Measurements from ENCODE around the gene UBE2N. TPM values are rescaled to one million over a fixed set of nuclear protein-coding genes. Genes with fewer than 3 reads are reported as not detected.

UBE2N gene
- total and polyA plus RNA-seq, 2 donors (not counting 3 experiments of a cell fraction or from before 2014, with no cell fraction given) = 59.2 to 125 TPM

DNA sequence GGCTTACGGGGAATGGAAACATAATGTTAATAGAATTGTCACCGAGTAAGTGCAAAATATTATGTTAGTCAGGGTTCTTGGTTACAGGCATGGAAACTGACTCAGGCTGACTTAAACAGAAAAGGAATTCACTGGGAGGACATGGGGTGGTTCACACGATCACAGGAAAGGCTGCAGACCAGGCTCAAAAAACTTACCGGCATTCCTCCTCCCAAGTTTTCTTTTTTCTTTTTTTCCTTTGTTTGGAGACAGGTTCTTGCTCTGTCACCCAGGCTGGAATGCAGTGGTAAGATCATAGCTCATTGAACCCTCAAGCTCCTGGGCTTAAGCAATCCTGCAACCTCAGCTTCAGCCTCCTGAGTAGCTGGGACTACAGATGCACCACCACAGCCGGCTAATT lies 11.9 kb upstream of the UBE2N start:
- Histone ChIP-seq H3K4me3 (replicated peaks in 1 of 3; ENCODE audit: insufficient read depth in 1 of 3, low read depth in 1 of 3, low read length in 3 of 3) (no peak overlapping the region), H3K9ac (replicated peaks; ENCODE audit: extremely low read depth, insufficient read depth, low read length) (no peak overlapping the region), H3K27me3 (ENCODE audit: control insufficient read depth in 2 of 2, insufficient read depth in 2 of 2, low read length in 2 of 2) (peaks cover 3 to 4% of the 10 kb centered on the region in 2 experiments), H3K27ac (ENCODE audit: insufficient read depth, low read depth, low read length) (no peak overlapping the region), H3K4me2 (ENCODE audit: insufficient read depth, low read length) (no peak overlapping the region), H3K9me3 (replicated peaks; ENCODE audit: control insufficient read depth, insufficient read depth, low read length) (no peaks in the 10 kb centered on the region), H3K9me1 (replicated peaks; ENCODE audit: control insufficient read depth, extremely low read depth, insufficient read depth, low read length) (no peaks in the 10 kb centered on the region), H2AFZ (ENCODE audit: low read depth, low read length) (no peak overlapping the region), H4K20me1 (replicated peaks; ENCODE audit: control insufficient read depth, extremely low read depth, insufficient read depth, low read length) (no peaks in the 10 kb centered on the region), H3K4me1 (ENCODE audit: control insufficient read depth, extremely low read depth, insufficient read depth, low read length) (no peaks in the 10 kb centered on the region), H3K79me2 (ENCODE audit: control insufficient read depth, insufficient read depth, low read length) (no peaks in the 10 kb centered on the region), H3K36me3 (ENCODE audit: control insufficient read depth in 2 of 2, extremely low read depth in 1 of 2, insufficient read depth in 2 of 2, low read length in 2 of 2) (no peaks in the 10 kb centered on the region)
- ChIA-PET POLR2A (no interaction called here), CTCF (interaction anchor here (0.6 to 2.5 kb wide), 2 partner anchors 14 to 43 kb away, joined by 4 to 7 read pairs; partner anchors contain the start of gene MRPL42)
- TF ChIP-seq, protein P1, sequence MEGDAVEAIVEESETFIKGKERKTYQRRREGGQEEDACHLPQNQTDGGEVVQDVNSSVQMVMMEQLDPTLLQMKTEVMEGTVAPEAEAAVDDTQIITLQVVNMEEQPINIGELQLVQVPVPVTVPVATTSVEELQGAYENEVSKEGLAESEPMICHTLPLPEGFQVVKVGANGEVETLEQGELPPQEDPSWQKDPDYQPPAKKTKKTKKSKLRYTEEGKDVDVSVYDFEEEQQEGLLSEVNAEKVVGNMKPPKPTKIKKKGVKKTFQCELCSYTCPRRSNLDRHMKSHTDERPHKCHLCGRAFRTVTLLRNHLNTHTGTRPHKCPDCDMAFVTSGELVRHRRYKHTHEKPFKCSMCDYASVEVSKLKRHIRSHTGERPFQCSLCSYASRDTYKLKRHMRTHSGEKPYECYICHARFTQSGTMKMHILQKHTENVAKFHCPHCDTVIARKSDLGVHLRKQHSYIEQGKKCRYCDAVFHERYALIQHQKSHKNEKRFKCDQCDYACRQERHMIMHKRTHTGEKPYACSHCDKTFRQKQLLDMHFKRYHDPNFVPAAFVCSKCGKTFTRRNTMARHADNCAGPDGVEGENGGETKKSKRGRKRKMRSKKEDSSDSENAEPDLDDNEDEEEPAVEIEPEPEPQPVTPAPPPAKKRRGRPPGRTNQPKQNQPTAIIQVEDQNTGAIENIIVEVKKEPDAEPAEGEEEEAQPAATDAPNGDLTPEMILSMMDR (IDR thresholded peaks at IDR 0.05; ENCODE audit: extremely low read depth in 1 of 2, insufficient read depth in 1 of 2, low read depth in 1 of 2, low read length in 2 of 2) = no peak
- TF ChIP-seq POLR2AphosphoS5 (IDR thresholded peaks at IDR 0.05; ENCODE audit: insufficient read depth, low read depth, low read length) (no peak), POLR2A (IDR thresholded peaks at IDR 0.05; ENCODE audit: low read depth, low read length) (no peak), JUN (IDR thresholded peaks at IDR 0.05; ENCODE audit: borderline replicate concordance, insufficient read depth, insufficient read length, low read depth) (no peak), MYC (IDR thresholded peaks at IDR 0.05; ENCODE audit: low read depth, low read length) (no peak), GATA2 (IDR thresholded peaks at IDR 0.05; ENCODE audit: insufficient read depth, insufficient read length, low read depth, low read length) (no peak), FOS (IDR thresholded peaks at IDR 0.05; ENCODE audit: borderline replicate concordance, insufficient read depth, low read length) (no peak), EZH2 (IDR thresholded peaks at IDR 0.05; ENCODE audit: borderline replicate concordance, low read depth, low read length, severe bottlenecking) (no peak)
- TF ChIP-seq, protein P2, sequence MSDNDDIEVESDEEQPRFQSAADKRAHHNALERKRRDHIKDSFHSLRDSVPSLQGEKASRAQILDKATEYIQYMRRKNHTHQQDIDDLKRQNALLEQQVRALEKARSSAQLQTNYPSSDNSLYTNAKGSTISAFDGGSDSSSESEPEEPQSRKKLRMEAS (IDR thresholded peaks at IDR 0.05; ENCODE audit: insufficient read depth, insufficient read length) = no peak
- FAIRE-seq (no peak), DNase-seq (ENCODE audit: low read depth, low spot score) (no peak)
- intact Hi-C loops (cut with micrococcal nuclease) = no loop called here
- no TSS peak for BruUV-seq (replicated peaks)
- dilution Hi-C loops (cut with MboI; ENCODE audit: extremely low pct_ligation_motif_present, low sequenced_read_pairs) = no loop called here

All from endothelial cell of umbilical vein (primary cell).